GM18511 (cell line): Measurements from ENCODE around the gene MOV10.
"Not testable (repeated sequence)": the region's sequence is repeated elsewhere in the genome, so short reads cannot be mapped to it uniquely, and the experiment has no call there.

Experiments used
- ATAC-seq: cut with Tn5 transposase; IDR thresholded peaks from one replicate; pipeline ENCODE4 v1.9.1; 2021; ENCODE audit warnings: mild to moderate bottlenecking, moderate library complexity; ENCODE audit not compliant: unreplicated experiment

MOV10 gene

DNA sequence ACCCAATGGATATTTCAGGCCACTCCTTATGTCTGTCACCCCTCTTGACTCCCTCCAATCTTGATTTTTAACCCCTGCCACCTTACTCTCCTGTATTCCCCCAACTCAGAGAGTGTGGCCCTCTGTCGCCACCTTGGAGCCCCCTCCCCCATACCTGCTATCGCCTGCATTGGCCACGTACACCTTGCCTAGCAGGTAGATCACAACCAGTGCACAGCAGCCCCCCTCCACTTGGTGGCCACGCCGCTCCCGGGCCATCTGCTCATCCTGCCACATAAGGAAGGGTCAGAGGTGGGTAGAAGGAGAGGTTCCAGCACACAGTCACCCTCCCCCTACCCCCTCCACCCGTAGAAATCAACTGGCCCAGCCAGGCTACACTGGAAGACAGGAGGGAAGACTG is 37.7 kb downstream of the MOV10 start:
- ATAC-seq, result no peak

DNA sequence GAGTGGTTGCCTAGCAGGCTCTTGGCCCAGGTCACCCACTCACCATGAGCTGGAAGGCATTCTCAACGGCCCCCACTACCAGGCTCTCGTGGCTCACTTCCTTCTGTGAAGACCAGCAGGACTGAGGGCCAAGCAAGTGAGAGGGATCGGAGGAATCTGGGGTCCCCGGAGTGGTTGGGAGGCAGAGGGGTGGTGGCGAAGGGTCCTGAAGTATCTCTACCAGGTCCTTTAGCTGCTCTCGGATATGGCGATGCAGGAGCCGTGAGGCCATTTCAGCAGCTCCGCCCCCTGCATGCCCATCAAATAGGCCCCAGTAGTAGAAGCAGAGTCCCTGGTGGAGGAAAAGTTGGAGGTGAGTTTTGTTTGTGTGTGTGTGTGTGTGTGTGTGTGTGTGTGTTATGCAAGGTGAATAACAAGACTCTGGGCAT is 38.3 kb downstream of the MOV10 start:
- no peak for ATAC-seq

DNA sequence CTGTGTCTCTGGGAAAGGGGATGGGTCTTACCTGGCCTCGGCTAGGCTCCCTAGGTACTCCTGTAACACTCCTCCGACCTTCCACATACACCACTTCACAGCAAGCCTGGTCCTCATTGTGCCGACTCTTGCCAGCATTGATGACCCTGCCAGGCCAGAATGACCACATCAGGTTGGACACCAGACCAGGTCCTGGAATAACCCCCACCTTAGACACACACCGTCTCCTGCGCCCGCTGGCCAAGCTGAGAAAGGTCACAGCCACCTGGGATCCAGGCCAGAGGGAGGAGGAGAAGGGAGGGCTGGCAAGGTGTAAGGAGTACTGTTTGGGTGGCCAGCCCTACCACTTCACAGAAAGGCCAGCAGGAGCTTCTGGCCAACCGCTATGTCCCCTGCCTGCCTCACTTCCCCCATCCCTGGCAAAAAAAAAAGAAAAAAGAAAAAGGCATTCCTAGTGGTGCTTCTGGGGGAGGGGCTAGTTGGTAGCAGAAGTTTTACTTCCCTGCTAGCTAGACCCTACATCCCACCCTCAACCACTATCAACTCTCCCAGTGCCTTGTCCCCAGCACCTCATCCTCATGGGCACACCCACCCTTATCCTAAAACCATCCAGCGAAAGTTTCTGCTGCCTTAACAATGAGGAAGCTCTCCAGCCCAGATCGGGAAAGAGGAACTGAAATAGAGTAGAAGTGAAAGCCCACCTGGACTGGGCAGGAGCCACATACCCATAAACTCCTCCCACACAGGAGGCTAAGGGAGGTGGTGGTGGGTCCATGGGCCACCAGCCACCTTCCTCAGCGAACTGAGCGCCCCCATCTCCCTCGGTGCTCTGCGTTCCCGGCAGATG is 39.2 kb downstream of the MOV10 start:
- ATAC-seq, result peak; percentile 38

GRCh38 chr1:112714313-112715263 is 40.1 kb downstream of the MOV10 start:
- peak; percentile 19 for ATAC-seq

DNA sequence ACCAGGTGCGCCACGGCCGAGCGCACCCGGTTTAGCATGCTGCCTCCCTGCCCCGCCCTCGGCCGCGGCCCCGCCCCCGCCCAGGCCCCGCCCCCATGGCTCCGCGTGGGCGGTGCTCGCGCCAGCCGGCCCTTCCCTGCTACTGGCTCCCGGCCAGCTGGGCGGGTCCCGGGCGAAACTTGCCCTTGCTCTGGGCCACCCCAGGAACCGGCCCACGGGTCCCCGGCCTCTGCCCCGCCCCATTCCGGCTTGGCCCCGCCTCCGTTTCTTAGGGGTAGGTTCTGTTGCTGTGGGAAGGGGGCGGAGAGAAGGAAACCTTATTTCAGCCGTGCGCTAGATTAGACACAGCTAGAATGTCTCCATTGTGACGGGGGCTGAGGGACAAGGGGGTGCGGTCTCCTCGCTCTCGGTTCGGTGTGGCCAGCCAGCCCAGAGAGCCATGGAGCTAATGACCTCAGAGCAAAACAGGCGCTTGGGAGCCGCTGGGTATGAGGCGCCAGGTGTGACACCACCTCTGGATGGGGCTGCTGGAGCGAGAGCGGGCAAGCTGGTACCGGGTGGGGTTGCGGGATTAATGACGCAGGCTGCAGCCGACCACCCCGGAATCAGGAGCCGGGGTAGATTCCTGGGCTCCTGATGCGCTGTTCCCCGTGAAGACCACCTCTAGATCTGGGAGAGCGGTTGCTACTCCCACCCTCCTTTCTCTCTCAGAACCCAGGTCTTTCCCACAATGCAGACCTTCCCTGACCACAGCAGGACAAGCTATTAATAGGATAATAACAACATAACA is 41.0 kb downstream of the MOV10 start, which contains the start of gene PPM1J:
PPM1J (minus strand) TSS at position 69 of the 790 bp plus-strand sequence; CDS start at position 38, 31 bp downstream.
- peak; percentile 76 for ATAC-seq

GRCh38 chr1:112716133-112716720 is 41.8 kb downstream of the MOV10 start:
- peak; percentile 38 for ATAC-seq

DNA sequence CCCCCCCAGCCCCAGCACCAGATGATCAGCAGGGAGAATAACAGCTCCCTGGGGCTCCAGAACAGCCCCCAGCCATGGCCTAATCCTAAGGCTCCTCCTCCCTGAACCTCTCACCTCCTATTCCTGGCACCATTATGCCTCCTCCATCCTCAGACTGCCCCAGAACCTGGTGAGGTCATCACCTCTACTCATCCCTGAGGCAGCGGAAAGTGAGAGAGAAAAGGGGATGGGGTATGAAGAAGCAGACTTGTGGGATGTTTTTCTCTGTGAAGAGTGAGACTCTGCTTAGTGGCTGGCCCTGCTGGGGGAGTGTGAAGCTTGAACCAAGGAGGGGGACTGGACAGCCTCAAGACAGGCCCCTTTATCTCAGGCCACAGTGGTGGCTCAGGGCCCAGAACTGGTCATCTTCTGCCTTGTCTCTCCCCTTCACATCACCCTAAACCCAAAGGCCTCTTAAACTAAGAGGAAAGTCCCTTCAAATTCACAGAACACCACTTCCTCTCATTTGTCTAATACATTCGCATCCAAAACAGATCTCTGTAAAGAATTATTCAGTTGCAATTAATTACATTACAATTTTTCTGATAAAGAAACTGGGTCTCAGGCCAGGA is 42.9 kb downstream of the MOV10 start:
- no peak for ATAC-seq

- no peak for ATAC-seq
These were observed 44.4 kb downstream of the MOV10 start for GRCh38 chr1:112718691-112719418.

GRCh38 chr1:112719706-112720105 is 45.2 kb downstream of the MOV10 start:
- no peak for ATAC-seq

GRCh38 chr1:112720800-112721199 is 46.3 kb downstream of the MOV10 start:
- no peak for ATAC-seq

DNA sequence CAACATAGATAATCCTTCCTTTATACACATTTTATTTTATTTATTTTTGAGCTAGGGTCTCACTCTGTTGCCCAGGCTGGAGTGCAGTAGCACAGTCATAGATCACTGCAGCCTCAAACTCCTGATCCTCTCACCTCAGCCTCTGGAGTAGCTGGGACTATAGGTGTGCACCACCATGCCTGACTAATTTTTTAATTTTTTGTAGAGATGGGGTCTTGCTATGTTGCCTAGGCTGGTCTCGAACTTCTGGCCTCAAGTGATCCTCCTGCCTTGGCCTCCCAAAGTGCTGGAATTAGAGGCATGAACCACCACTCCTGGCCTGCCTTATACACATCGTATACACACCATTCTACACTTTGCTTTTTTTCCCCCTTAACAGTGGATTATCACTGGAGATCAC is 46.8 kb downstream of the MOV10 start:
- not testable (repeated sequence) for ATAC-seq

DNA sequence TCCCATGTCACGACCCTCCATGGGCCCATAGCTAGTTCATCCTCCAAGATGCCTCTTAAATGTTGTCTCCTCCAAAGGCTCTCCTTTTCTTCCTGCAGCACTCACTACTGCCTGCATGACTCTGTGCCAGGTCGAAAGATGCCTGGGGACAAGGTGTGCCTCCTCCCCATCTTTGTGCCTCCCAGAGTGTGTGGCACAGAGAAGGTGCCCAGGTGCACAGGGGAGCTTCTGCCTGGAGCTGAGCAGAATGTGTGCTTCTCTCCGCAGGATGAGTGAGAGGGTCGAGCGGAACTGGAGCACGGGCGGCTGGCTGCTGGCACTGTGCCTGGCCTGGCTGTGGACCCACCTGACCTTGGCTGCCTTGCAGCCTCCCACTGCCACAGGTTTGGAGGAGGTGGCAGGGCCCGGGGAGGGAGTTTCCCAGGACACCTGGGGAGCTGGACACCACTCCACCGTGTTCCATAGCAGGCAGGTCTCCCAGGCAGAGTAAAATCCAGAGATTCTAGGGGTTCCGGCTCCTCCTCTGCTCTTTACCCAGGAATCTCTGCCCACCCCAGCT is 47.6 kb downstream of the MOV10 start:
- no peak for ATAC-seq

DNA sequence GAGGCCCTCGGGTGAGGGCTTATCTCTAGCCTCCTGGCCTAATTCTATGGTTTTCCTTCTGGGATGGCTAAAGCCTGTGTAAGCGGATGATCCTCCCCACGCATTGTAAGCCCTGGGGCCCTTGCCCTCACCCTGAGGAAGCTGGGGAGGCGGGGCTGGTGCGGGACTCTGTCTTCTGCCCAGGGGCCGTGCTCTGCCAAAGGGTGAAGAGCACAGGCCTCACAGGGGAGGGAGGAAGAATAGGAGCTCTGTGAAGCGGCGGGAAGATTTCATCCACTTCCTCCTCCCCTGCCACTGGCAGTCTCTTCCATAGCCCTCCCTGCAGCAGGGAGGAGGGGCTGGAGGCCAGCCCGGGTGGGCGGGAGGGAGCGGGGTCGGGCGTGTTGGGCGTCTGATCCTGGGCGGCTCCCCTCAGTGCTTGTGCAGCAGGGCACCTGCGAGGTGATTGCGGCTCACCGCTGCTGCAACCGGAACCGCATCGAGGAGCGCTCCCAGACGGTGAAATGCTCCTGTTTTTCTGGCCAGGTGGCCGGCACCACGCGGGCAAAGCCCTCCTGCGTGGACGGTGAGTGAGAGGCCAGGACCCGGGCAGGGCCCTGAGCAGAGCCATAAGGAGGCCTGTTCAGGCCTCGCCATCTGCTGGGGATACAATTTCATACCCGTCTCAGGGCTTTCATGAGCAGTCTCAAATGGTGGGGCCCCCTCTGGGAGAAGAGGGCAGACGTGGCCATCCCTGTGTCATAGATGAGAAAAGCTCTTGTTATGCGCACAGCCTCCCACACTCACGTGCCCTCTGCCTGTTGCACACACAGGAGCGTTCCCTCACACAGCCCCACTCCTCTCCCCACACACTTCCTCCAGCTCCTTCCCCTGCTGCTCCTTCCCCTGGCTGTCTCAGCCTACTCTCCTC is 48.4 kb downstream of the MOV10 start:
- ATAC-seq, result no peak

GRCh38 chr1:112723511-112723839 is 49.0 kb downstream of the MOV10 start:
- ATAC-seq, result no peak

- ATAC-seq, result not testable (repeated sequence)
These were observed 49.8 kb downstream of the MOV10 start for GRCh38 chr1:112724240-112724639.

DNA sequence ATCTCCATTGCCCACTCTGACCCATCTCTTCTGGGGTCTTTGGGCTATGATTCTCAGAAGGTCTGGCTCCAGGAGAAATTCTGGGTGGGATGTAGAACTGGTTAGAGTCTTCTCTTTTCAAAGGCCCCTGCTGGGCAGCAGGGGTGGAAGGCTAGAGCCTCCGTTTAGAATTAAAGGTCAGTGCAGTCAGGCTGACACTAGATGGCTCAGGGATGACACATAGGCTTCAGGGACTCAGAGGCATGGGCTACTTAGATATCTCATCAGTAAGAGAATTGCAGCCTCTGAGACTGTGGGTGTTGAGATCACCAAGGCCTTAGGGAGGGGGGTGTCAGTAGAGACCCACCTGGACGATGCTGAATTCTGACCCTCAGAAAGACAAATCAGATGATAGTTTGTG is 53.3 kb downstream of the MOV10 start:
- ATAC-seq, result no peak

GRCh38 chr1:112728306-112728971 is 54.0 kb downstream of the MOV10 start:
- not testable (repeated sequence) for ATAC-seq
